Epithelial cell of proximal tubule (primary cell): ENCODE data around the gene KCNK4. TPM values are rescaled to one million over a fixed set of nuclear protein-coding genes. Genes with fewer than 3 reads are reported as not detected.

Source experiments
- DNase-seq: peaks from one replicate; pipeline ENCODE4 v3.0.0-alpha.2; 2011; ENCODE audit warnings: low read depth
- H3K4me3 ChIP-seq: 2 replicates; pipeline ENCODE4 v1.5.1; 2011; ENCODE audit warnings: low read depth, mild to moderate bottlenecking, low read length
- CTCF ChIP-seq: conservative IDR thresholded peaks from 2 replicates; pipeline ENCODE4 v1.5.1; 2012; ENCODE audit warnings: low read depth, mild to moderate bottlenecking, low read length
- total RNA-seq: library from RNA; depleted of rRNA; stranded (reverse); fragments of >200 nt; gene quantifications from 2 replicates; pipeline ENCODE4 v1.2.3, GENCODE V29; 2015

KCNK4 gene
- total RNA-seq, 1 donor from 2014 or later: not detected

GRCh38 chr11:64339286-64339685 lies 48.2 kb downstream of the KCNK4 start:
- no peak overlapping the region for H3K4me3 ChIP-seq
- DNase-seq: no peak
- no peak for TF ChIP-seq CTCF

- DNase-seq: no peak
- TF ChIP-seq CTCF: no peak
- H3K4me3 ChIP-seq: no peak within 1 kb of the TSS
These were observed 48.8 kb downstream of the KCNK4 start, which contains the start of gene CCDC88B for GRCh38 chr11:64339754-64340408. CCDC88B (plus strand) TSS chr11:64340204; CDS start chr11:64340267, 63 bp downstream.

GRCh38 chr11:64340671-64341335 lies 49.7 kb downstream of the KCNK4 start:
- TF ChIP-seq CTCF: no peak
- no peak overlapping the region for H3K4me3 ChIP-seq
- no peak for DNase-seq

GRCh38 chr11:64341429-64341828 lies 50.3 kb downstream of the KCNK4 start:
- H3K4me3 ChIP-seq: no peak overlapping the region
- TF ChIP-seq CTCF: no peak
- no peak for DNase-seq

GRCh38 chr11:64341851-64342791 lies 51.0 kb downstream of the KCNK4 start:
- peak overlapping the region; percentile 52 for H3K4me3 ChIP-seq
- no peak for DNase-seq
- TF ChIP-seq CTCF: peak; percentile 40

- peak overlapping the region; percentile 52 for H3K4me3 ChIP-seq
- no peak for DNase-seq
- no peak for TF ChIP-seq CTCF
These were observed 52.0 kb downstream of the KCNK4 start for GRCh38 chr11:64342869-64343745.
